ENCODE measurements around the gene RAB11FIP3.
"Not testable (repeated sequence)": the region's sequence is repeated elsewhere in the genome, so short reads cannot be mapped to it uniquely, and the experiment has no call there.

RAB11FIP3 gene

DNA sequence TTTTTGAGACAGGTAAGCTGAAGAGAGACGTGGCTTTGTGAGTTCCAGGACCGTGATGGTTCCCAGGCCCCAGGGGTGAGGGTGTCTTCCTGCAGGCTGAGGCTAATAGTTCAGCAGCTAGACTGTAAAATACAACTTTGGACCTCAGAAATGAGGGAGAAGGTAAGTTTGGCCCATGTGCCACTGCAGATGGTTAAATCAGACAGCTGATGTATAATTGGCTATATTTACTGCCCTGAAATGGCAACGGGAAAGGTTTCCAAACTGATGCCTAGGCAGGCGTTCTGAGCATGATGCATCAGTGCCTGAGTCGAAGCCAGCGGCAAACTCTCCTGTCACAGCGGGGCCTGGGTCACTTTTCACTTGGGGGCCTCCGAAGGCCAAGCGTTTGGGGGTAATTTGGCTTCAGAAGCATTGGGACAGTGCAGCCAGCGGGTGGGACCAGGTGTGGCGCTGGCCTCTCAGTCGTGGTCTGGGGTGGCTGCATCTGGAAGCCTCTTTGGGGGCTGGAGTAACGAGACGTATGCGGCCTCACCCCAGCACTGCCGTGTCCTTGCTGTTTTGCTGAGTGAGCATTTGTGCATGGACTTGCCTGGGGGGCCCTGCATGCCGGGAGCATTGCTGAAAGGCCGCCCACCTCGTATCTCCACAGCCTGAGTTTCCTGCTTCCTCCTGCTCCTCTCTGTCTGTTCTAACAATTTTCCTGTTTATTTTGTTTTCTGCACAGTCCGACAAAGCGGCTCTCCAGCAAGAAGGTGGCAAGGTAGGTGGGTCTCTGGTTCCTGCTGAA, 70.8 kb downstream of the RAB11FIP3 start:
- peaks cover 2% of the 10 kb centered on the region for H3K4me1 Mint-ChIP-seq
- no peaks in the 10 kb centered on the region for H3K27me3 Mint-ChIP-seq
- DNase-seq (ENCODE audit: low spot score in 2 of 2): no peak
- no peak for ATAC-seq (ENCODE audit: low read depth)
- H3K36me3 Mint-ChIP-seq: peaks cover 6% of the 10 kb centered on the region
- no peaks in the 10 kb centered on the region for H3K9me3 Mint-ChIP-seq
- no peak overlapping the region for H3K4me3 Mint-ChIP-seq
- H3K27ac Mint-ChIP-seq: no peak overlapping the region

GRCh38 chr16:497258-497657, 71.8 kb downstream of the RAB11FIP3 start:
- peaks cover 2% of the 10 kb centered on the region for H3K4me1 Mint-ChIP-seq
- no peak overlapping the region for H3K27ac Mint-ChIP-seq
- ATAC-seq (ENCODE audit: low read depth): no peak
- no peaks in the 10 kb centered on the region for H3K9me3 Mint-ChIP-seq
- peaks cover 4% of the 10 kb centered on the region for H3K36me3 Mint-ChIP-seq
- H3K27me3 Mint-ChIP-seq: no peaks in the 10 kb centered on the region
- DNase-seq (ENCODE audit: low spot score in 2 of 2): no peak
- no peak overlapping the region for H3K4me3 Mint-ChIP-seq

DNA sequence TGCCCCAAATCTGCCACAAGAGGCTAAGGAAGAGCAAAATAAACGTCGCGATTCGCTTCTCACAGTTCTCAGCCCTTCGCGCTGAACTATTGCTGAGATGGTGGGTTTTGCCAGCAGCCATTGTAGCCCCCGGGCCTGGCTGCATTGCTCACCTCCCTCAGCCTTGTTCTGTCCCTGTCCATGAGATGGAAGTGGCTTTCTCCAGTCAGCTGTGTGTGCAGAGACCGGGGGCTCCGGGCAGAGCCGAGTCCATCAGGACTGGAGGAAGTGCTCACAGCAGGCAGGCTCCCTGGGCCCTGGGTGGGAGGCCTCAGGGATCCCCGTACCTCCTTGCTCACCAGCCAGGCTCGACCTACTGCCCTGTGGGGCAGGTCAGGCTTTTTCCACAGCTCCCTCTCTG, 74.5 kb downstream of the RAB11FIP3 start:
- ATAC-seq (ENCODE audit: low read depth) (no peak), DNase-seq (ENCODE audit: low spot score in 2 of 2) (no peak)
- Mint-ChIP-seq H3K27me3 (no peaks in the 10 kb centered on the region), H3K4me1 (no peaks in the 10 kb centered on the region), H3K27ac (no peak overlapping the region), H3K36me3 (peaks cover 4% of the 10 kb centered on the region), H3K4me3 (no peak overlapping the region), H3K9me3 (no peaks in the 10 kb centered on the region)

GRCh38 chr16:500709-501108, 75.3 kb downstream of the RAB11FIP3 start:
- Mint-ChIP-seq H3K4me3 (no peak overlapping the region), H3K27me3 (no peaks in the 10 kb centered on the region), H3K36me3 (peaks cover 4% of the 10 kb centered on the region), H3K4me1 (no peaks in the 10 kb centered on the region), H3K27ac (no peak overlapping the region), H3K9me3 (no peaks in the 10 kb centered on the region)
- DNase-seq (ENCODE audit: low spot score in 2 of 2): no peak
- no peak for ATAC-seq (ENCODE audit: low read depth)

GRCh38 chr16:502179-502943, 76.9 kb downstream of the RAB11FIP3 start:
- no peak overlapping the region for H3K27ac Mint-ChIP-seq
- ATAC-seq (ENCODE audit: low read depth) (no peak), DNase-seq (ENCODE audit: low spot score in 2 of 2) (no peak)
- no peaks in the 10 kb centered on the region for H3K9me3 Mint-ChIP-seq
- H3K4me1 Mint-ChIP-seq: no peaks in the 10 kb centered on the region
- H3K4me3 Mint-ChIP-seq: no peak overlapping the region
- H3K36me3 Mint-ChIP-seq: peaks cover 3% of the 10 kb centered on the region
- H3K27me3 Mint-ChIP-seq: no peaks in the 10 kb centered on the region

DNA sequence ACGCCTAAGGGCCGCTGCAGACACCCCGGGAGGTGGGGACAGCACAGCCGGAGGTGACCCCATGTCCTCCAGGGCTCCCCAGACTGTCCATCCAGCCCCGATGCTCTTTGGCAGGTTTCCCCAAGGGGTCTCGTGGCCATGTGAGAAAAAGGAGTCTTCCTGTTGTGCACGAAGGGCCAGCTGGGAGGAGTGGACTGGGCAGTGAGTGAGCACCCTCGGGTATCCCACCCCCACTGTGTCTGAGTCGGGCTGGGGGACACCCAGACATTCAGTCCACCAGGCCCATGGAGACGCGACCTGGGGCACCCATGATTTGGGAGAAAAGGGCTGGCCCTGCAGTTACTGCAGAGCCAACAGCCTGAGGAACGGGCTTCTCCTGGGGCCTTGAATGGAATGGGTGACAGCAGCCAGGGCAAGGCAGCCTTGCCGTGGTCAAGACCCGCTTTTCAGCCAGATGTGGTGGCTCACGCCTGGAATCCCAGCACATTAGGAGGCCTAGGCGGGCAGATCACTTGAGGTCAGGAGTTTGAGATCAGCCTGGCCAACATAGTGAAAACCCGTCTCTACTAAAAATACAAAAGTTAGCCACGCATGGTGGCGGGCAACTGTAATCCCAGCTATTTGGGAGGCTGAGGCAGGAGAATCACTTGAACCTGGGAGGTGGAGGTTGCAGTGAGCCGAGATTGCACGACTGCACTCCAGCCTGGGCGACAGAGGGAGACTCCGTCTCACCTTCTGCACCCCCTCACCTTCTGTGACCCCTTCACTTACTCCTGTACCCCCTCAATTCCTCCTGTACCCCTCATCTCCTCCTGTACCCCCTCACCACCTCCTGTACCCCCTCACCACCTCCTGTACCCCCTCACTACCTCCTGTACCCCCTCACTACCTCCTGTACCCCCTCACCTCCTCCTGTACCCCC, 78.0 kb downstream of the RAB11FIP3 start:
- Mint-ChIP-seq H3K27ac (no peak overlapping the region), H3K27me3 (no peaks in the 10 kb centered on the region), H3K36me3 (peaks cover 1% of the 10 kb centered on the region), H3K4me3 (no peak overlapping the region), H3K9me3 (no peaks in the 10 kb centered on the region), H3K4me1 (no peaks in the 10 kb centered on the region)
- no peak for ATAC-seq (ENCODE audit: low read depth)
- DNase-seq (ENCODE audit: low spot score in 2 of 2): no peak

DNA sequence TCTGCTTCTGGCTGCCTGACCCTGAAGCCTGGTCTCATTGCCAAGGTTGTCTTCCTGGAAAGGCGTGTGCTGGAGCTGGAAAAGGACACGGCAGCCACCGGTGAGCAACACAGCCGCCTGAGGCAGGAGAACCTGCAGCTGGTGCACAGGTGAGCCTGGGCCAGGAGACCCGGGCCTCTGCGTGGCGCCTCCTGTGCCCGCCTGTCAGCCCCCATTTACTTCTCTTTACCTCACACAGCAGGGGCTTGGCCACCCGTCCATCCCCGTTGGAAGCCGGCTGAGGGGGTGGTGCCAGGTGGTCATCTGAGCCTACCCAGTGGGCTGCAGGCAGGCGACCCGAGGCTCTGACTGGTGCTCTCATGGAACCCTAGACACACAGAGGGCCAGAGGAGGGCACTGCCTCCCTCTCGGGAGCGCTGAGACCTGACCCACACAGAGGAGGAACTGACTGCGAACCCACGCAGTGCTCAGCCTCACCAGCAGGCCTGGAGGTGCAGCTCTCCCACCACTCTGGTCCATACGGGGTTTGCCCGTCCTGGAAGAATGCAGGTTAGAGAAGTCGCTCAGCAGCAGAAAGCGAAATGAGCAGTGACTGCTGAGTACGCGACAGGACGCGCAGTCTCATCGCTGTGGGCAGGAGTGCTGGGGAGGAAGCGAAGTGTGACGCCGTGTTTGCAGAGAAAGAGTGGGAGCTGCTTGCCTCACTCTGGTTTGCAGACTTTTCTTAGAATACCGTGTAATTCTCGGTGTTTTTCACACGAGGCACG, 80.2 kb downstream of the RAB11FIP3 start:
- H3K4me1 Mint-ChIP-seq: no peaks in the 10 kb centered on the region
- H3K27ac Mint-ChIP-seq: no peak overlapping the region
- H3K9me3 Mint-ChIP-seq: no peaks in the 10 kb centered on the region
- ATAC-seq (ENCODE audit: low read depth) (no peak), DNase-seq (ENCODE audit: low spot score in 2 of 2) (no peak)
- H3K36me3 Mint-ChIP-seq: no peaks in the 10 kb centered on the region
- no peak overlapping the region for H3K4me3 Mint-ChIP-seq
- no peaks in the 10 kb centered on the region for H3K27me3 Mint-ChIP-seq

DNA sequence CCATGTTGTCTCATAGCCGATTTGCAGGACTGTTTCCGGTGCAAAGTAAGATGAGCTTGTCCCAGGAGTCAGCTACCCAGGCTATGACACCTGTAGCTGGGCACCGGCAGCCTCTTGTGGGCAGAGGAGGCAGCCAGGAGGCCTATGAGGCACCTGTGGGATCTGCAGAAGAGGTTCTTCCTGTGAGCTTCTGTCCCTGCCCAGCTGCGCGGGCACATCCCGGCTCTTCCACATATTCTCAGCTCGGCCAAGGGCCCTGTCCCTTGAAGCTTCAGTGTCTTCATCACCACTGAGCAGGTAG, 80.7 kb downstream of the RAB11FIP3 start:
- Mint-ChIP-seq H3K9me3 (no peaks in the 10 kb centered on the region), H3K27me3 (no peaks in the 10 kb centered on the region), H3K27ac (no peak overlapping the region), H3K4me1 (no peaks in the 10 kb centered on the region), H3K4me3 (no peak overlapping the region), H3K36me3 (no peaks in the 10 kb centered on the region)
- no peak for DNase-seq (ENCODE audit: low spot score in 2 of 2)
- no peak for ATAC-seq (ENCODE audit: low read depth)

DNA sequence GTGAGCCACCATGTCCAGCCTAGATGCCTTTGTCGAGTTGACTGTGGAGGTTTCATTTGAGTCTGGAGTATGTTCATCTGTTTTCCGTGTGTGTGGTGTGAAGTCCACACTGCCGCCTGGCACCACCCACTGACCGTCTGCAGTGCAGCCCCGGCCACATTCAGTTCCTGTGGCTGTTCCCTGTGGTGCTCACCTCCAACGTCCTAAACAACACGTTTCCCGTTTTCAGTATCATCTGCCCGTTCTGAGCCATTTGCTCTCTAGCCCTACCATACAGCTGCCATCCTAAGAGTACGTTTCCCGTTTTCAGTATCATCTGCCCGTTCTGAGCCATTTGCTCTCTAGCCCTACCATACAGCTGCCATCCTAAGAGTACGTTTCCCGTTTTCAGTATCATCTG, 82.1 kb downstream of the RAB11FIP3 start:
- H3K4me3 Mint-ChIP-seq; ATAC-seq (ENCODE audit: low read depth): not testable (repeated sequence)

DNA sequence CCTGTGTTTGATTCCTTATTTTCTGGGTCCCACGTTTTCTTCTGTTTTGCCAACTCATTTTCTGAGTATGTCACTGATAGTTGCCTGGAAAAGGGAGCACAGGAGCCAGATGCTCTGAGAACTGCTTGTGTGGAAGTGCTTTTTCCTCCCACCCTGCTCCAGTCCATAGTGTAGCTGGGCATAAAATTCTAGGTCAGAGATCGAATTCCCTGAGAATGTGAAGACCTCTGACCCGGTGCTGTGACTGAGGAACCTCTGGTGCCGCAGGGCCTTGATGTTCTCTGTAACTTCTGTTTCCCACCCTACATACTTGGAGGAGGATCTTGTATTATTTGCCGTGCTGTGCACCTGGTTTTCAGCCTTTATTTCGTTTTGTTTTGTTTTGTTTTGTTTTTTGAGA, 82.5 kb downstream of the RAB11FIP3 start:
- Mint-ChIP-seq H3K27ac (no peak overlapping the region), H3K36me3 (no peaks in the 10 kb centered on the region), H3K4me3 (no peak overlapping the region), H3K27me3 (no peaks in the 10 kb centered on the region), H3K4me1 (no peaks in the 10 kb centered on the region), H3K9me3 (no peaks in the 10 kb centered on the region)
- ATAC-seq (ENCODE audit: low read depth) (no peak), DNase-seq (ENCODE audit: low spot score in 2 of 2) (no peak)

More for the DNA sequence above, 82.1 kb downstream of the RAB11FIP3 start:
- not testable (repeated sequence) for DNase-seq (ENCODE audit: low spot score in 2 of 2); H3K4me1 Mint-ChIP-seq; H3K27me3 Mint-ChIP-seq; H3K36me3 Mint-ChIP-seq; H3K9me3 Mint-ChIP-seq; H3K27ac Mint-ChIP-seq

GRCh38 chr16:508884-509736, 83.7 kb downstream of the RAB11FIP3 start:
- no peaks in the 10 kb centered on the region for H3K27me3 Mint-ChIP-seq
- H3K36me3 Mint-ChIP-seq: no peaks in the 10 kb centered on the region
- DNase-seq (ENCODE audit: low spot score in 2 of 2): no peak
- H3K9me3 Mint-ChIP-seq: no peaks in the 10 kb centered on the region
- H3K27ac Mint-ChIP-seq: no peak overlapping the region
- no peak overlapping the region for H3K4me3 Mint-ChIP-seq
- H3K4me1 Mint-ChIP-seq: no peaks in the 10 kb centered on the region
- no peak for ATAC-seq (ENCODE audit: low read depth)

DNA sequence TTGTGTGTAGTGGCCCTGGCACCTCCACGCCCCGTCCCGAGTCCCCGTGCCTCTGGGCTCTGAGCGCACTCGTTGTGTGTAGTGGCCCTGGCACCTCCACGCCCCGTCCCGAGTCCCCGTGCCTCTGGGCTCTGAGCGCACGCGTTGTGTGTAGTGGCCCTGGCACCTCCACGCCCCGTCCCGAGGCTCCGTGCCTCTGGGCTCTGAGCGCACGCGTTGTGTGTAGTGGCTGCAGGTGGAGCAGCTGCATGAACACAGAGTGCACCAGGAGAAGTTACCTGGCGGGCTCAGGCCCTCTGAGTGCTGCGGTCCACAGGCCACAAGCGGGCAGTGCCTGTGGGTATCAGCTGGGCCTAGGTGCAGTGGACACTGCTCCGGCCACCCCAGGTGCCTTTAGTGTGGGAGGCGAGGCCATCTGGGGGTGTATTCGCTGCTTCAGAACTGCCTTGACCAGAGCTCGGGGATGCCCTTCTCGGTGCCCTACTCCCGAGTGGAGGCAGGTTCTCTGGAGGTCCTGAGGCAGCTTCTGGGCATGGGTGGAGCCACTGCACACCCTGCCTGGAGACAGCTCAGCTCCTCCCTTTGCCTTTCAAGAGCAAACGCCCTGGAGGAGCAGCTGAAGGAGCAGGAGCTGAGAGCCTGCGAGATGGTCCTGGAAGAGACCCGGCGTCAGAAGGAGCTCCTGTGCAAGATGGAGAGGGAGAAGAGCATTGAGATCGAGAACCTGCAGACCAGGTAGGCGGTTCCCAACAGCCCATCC, 84.8 kb downstream of the RAB11FIP3 start:
- DNase-seq (ENCODE audit: low spot score in 2 of 2) (no peak), ATAC-seq (ENCODE audit: low read depth) (no peak)
- no peaks in the 10 kb centered on the region for H3K9me3 Mint-ChIP-seq
- H3K36me3 Mint-ChIP-seq: peaks cover 6% of the 10 kb centered on the region
- no peaks in the 10 kb centered on the region for H3K27me3 Mint-ChIP-seq
- H3K27ac Mint-ChIP-seq: no peak overlapping the region
- H3K4me3 Mint-ChIP-seq: no peak overlapping the region
- no peaks in the 10 kb centered on the region for H3K4me1 Mint-ChIP-seq
